SU-DHL-6 (cell line): ENCODE measurements around the gene LARGE2.

Source experiments
- H2AFZ ChIP-seq: fragments of 200-600 bp; sonication (generic); 2 replicates; pipeline ENCODE4 v1.6.1; 2014; ENCODE audit warnings: low read depth, mild to moderate bottlenecking, moderate library complexity, mixed read lengths, antibody characterized with exemption, low read length; ENCODE audit not compliant: severe bottlenecking
- H3F3A ChIP-seq: fragments of 200-600 bp; shearing (Covaris generic); 2 replicates; pipeline ENCODE4 v1.6.0; 2016; ENCODE audit warnings: antibody characterized with exemption, mild to moderate bottlenecking; ENCODE audit not compliant: insufficient read depth
- H3K27ac ChIP-seq: fragments of 200-600 bp; sonication (generic); 2 replicates; pipeline ENCODE4 v1.5.1; 2016; ENCODE audit warnings: low read depth, mild to moderate bottlenecking, low read length, moderate library complexity, mixed read lengths
- H3K27me3 ChIP-seq: fragments of 200-600 bp; sonication (generic), shearing (Covaris generic); 2 replicates; pipeline ENCODE4 v1.6.0; 2014; ENCODE audit warnings: mild to moderate bottlenecking, low read length
- H3K36me3 ChIP-seq: fragments of 200-600 bp; sonication (generic); 2 replicates; pipeline ENCODE4 v1.6.1; 2014; ENCODE audit warnings: mild to moderate bottlenecking, low read length, mixed read lengths
- H3K4me2 ChIP-seq: fragments of 300-600, 200-600 bp; shearing (Covaris generic), sonication (generic); 2 replicates; pipeline ENCODE4 v1.6.0; 2014; ENCODE audit warnings: low read length, low read depth, mild to moderate bottlenecking; ENCODE audit not compliant: poor library complexity, severe bottlenecking
- H3K4me3 ChIP-seq: fragments of 200-600 bp; sonication (generic); 2 replicates; pipeline ENCODE4 v1.5.1; 2014; ENCODE audit warnings: antibody characterized with exemption, low read length, mild to moderate bottlenecking, mixed read lengths; ENCODE audit not compliant: insufficient read depth, poor library complexity, severe bottlenecking
- H3K79me2 ChIP-seq: fragments of 200-600 bp; sonication (generic); 2 replicates; pipeline ENCODE4 v1.6.1; 2014; ENCODE audit warnings: mild to moderate bottlenecking, low read length, moderate library complexity; ENCODE audit not compliant: insufficient read depth
- H3K9ac ChIP-seq: fragments of 200-600 bp; sonication (generic); 2 replicates; pipeline ENCODE4 v1.7.0; 2014; ENCODE audit warnings: mild to moderate bottlenecking, low read length
- H3K9me2 ChIP-seq: fragments of 200-600 bp; sonication (generic); replicated peaks from 2 replicates; pipeline ENCODE4 v1.6.1; 2014; ENCODE audit warnings: low read length; ENCODE audit not compliant: insufficient read depth
- H3K9me3 ChIP-seq: fragments of 200-600 bp; sonication (generic); 2 replicates; pipeline ENCODE4 v1.6.1; 2014; ENCODE audit warnings: low read length, mixed read lengths; ENCODE audit not compliant: insufficient read depth
- H4K20me1 ChIP-seq: fragments of 200-600 bp; sonication (generic); 2 replicates; pipeline ENCODE4 v1.6.1; 2014; ENCODE audit warnings: low read depth, mild to moderate bottlenecking, antibody characterized with exemption, low read length, moderate library complexity, mixed read lengths
- EZH2phosphoT487 ChIP-seq: fragments of 200-600 bp; sonication (generic), shearing (Covaris generic); conservative IDR thresholded peaks from 2 replicates; pipeline ENCODE4 v1.6.1; 2018; ENCODE audit warnings: mild to moderate bottlenecking, antibody characterized with exemption, low read length, moderate library complexity, mixed read lengths
- TF ChIP-seq, protein P1 (sequence below): fragments of 200-600 bp; sonication (generic); IDR thresholded peaks from one replicate; pipeline ENCODE4 v1.5.1; 2017; ENCODE audit warnings: antibody characterized with exemption, mild to moderate bottlenecking, low read length, moderate library complexity; ENCODE audit not compliant: insufficient read depth, poor library complexity, severe bottlenecking

LARGE2 gene

DNA sequence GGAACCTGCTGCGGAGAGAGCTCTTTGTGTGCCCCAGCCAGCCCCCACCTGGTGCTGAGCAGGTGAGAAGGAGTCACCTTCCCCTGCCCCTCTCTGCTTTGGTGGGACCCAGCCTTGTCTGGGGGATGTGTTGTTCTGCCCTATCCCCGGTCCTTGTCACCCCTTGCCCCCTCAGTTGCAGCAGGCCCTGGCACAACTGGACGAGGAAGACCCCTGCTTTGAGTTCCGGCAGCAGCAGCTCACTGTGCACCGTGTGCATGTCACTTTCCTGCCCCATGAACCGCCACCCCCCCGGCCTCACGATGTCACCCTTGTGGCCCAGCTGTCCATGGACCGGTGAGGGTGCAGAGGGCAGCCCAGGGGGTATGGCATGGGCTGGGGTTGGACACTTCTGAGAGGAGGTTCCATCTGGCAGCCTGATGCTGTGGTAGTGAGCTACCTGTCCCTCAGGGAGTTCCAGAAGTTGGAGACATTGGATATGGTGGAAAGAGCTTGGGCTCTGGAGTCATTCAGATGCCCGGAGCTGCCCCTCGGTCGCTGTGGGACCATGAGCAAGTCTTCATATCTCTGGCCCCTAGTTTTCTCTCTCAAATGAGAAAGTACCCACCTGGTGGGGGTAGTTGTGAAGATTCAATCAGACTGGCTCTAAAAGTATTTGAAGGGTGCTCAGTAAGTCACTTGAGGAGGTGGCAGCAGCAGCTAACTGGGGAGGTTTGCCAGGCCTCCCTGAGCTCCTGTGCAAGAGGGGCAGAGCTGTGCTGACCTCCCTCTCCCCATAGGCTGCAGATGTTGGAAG lies 4.3 kb downstream of the LARGE2 start:
- H3K27ac ChIP-seq: no peak overlapping the region
- H2AFZ ChIP-seq: no peak overlapping the region
- H3K27me3 ChIP-seq: no peaks in the 10 kb centered on the region
- H3K9me2 ChIP-seq: no peaks in the 10 kb centered on the region
- H3F3A ChIP-seq: peaks cover 19% of the 10 kb centered on the region
- no peaks in the 10 kb centered on the region for H3K79me2 ChIP-seq
- H4K20me1 ChIP-seq: no peaks in the 10 kb centered on the region
- H3K36me3 ChIP-seq: no peaks in the 10 kb centered on the region
- H3K4me2 ChIP-seq: no peak overlapping the region
- H3K9me3 ChIP-seq: no peaks in the 10 kb centered on the region
- H3K9ac ChIP-seq: no peak overlapping the region
- no peak overlapping the region for H3K4me3 ChIP-seq
- TF ChIP-seq, protein P1, sequence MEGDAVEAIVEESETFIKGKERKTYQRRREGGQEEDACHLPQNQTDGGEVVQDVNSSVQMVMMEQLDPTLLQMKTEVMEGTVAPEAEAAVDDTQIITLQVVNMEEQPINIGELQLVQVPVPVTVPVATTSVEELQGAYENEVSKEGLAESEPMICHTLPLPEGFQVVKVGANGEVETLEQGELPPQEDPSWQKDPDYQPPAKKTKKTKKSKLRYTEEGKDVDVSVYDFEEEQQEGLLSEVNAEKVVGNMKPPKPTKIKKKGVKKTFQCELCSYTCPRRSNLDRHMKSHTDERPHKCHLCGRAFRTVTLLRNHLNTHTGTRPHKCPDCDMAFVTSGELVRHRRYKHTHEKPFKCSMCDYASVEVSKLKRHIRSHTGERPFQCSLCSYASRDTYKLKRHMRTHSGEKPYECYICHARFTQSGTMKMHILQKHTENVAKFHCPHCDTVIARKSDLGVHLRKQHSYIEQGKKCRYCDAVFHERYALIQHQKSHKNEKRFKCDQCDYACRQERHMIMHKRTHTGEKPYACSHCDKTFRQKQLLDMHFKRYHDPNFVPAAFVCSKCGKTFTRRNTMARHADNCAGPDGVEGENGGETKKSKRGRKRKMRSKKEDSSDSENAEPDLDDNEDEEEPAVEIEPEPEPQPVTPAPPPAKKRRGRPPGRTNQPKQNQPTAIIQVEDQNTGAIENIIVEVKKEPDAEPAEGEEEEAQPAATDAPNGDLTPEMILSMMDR: no peak
- TF ChIP-seq EZH2phosphoT487: no peak

DNA sequence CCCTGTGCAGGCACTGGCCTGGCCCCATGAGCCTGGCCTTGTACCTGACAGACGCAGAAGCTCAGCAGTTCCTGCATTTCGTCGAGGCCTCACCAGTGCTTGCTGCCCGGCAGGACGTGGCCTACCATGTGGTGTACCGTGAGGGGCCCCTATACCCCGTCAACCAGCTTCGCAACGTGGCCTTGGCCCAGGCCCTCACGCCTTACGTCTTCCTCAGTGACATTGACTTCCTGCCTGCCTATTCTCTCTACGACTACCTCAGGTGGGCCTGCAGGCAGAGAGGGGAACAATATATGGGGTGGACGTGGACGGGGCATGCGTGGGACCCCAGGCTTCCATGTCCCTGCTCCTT lies 4.9 kb downstream of the LARGE2 start:
- H3K9ac ChIP-seq: no peak overlapping the region
- no peak overlapping the region for H2AFZ ChIP-seq
- no peaks in the 10 kb centered on the region for H3K36me3 ChIP-seq
- TF ChIP-seq EZH2phosphoT487: no peak
- TF ChIP-seq, protein P1: no peak
- H3K9me3 ChIP-seq: no peaks in the 10 kb centered on the region
- no peaks in the 10 kb centered on the region for H3K27me3 ChIP-seq
- H4K20me1 ChIP-seq: no peaks in the 10 kb centered on the region
- no peak overlapping the region for H3K4me2 ChIP-seq
- H3K9me2 ChIP-seq: no peaks in the 10 kb centered on the region
- no peak overlapping the region for H3K27ac ChIP-seq
- H3K4me3 ChIP-seq: no peak overlapping the region
- H3K79me2 ChIP-seq: 0 out of 2 replicates have a peak, but pooled peaks cover 2% of the 10 kb centered on the region
- peaks cover 23% of the 10 kb centered on the region for H3F3A ChIP-seq

DNA sequence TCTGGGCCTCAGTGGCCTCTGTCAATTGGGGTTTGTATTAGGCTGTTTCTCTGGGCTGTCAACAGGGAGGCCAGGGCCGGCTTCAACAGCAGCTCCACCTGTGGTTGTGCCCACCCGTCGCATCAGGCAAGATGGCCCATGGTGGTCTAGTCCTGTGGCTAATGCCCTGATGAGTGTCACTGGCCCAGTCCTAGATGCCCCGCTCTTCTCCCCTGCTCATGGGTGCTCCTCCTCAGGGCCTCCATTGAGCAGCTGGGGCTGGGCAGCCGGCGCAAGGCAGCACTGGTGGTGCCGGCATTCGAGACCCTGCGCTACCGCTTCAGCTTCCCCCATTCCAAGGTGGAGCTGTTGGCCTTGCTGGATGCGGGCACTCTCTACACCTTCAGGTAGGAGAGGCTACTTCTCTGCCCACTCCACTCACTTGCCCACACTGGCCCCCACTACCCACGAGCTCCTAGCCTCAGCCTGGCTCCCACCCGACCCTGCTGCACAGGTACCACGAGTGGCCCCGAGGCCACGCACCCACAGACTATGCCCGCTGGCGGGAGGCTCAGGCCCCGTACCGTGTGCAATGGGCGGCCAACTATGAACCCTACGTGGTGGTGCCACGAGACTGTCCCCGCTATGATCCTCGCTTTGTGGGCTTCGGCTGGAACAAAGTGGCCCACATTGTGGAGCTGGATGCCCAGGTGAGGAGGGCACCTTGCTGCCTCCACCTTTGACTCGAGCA lies 5.4 kb downstream of the LARGE2 start:
- Histone ChIP-seq H3K79me2 (0 out of 2 replicates have a peak, but pooled peaks cover 7% of the 10 kb centered on the region), H3K4me3 (no peak overlapping the region), H3F3A (peaks cover 28% of the 10 kb centered on the region), H2AFZ (no peak overlapping the region), H4K20me1 (no peaks in the 10 kb centered on the region), H3K9ac (no peak overlapping the region), H3K9me2 (no peaks in the 10 kb centered on the region), H3K4me2 (no peak overlapping the region), H3K9me3 (no peaks in the 10 kb centered on the region), H3K36me3 (no peaks in the 10 kb centered on the region), H3K27ac (no peak overlapping the region), H3K27me3 (no peaks in the 10 kb centered on the region)
- TF ChIP-seq EZH2phosphoT487: no peak
- TF ChIP-seq, protein P1: no peak
